HG02610 (cell line): Measurements from ENCODE around the gene PANK3.
"Not testable (repeated sequence)": the region's sequence is repeated elsewhere in the genome, so short reads cannot be mapped to it uniquely, and the experiment has no call there.

ENCODE experiments used
- ATAC-seq: cut with Tn5 transposase; IDR thresholded peaks from one replicate; pipeline ENCODE4 v1.9.1; 2021; ENCODE audit warnings: mild to moderate bottlenecking, moderate library complexity; ENCODE audit not compliant: unreplicated experiment

Gene PANK3

DNA sequence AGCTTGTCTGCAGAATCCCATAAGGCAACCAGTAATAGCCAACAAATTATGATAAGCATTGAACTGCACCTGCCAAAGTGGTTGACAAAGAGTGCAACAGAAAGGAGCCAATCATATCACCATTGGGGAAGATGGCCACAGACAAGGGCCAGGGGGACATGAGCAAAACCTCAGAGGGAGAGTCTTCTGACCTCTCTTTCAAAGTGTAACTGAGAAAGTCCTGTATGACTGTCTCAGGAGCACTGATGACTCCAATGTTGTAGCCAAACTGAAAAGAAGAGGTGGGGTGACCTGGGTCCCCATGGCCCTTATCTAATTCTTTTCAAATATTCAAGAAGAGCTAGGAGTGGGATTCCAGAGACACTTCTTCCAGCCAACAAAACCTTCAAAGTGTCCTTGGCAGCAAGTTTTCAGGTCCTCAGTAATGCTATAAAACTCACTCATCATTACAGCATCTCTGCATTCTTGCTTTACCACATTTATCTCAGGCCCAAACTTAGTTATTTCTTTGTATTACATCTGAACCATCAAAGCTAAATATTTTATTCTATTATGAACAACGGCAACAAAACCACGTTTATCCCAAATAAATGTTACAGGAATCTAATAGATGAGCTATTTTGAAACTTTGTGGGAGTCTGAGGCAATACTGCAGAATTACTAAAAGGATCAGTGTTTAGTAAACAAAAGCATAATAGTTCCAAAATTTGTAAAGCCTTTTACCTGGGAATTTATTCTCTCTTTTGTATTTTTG lies 25.6 kb downstream of the PANK3 start:
- ATAC-seq, result peak; percentile 70

DNA sequence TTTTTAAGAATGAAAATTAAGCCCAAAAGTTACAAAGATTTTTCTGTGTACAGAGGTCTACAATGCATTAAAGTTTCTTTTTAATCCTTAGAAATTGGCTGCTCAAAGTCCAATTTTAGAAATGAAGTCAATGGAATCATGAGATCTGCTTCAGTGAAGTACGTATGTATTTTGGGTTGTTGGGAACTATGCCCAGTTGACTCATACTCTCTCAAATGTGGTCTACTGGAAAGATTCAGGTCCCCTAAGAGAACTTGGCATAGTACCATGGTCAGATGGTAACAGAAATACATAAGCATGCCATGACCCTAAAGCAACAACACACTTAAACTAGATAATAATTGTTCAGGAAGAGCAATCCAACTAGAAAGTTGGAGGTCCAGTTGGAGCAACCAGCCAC lies 27.0 kb downstream of the PANK3 start:
- ATAC-seq, result no peak

DNA sequence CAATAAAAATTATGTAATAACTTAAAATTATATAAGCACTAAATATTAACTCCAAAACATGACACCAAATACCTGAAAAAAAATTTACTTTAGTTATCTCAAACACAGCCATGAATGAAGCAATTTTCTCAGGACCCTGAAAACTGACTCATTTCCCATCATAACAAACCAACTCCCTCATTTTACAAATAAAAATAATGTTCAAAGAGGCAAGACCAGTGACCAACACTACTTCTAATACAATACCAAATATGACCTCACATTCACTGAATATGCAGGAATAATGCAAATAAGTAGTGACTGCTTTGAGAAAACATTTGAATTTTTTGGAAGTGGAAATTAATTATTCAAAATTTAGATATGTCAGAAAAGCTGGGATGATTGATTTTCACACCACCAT lies 28.5 kb downstream of the PANK3 start:
- ATAC-seq, result no peak

DNA sequence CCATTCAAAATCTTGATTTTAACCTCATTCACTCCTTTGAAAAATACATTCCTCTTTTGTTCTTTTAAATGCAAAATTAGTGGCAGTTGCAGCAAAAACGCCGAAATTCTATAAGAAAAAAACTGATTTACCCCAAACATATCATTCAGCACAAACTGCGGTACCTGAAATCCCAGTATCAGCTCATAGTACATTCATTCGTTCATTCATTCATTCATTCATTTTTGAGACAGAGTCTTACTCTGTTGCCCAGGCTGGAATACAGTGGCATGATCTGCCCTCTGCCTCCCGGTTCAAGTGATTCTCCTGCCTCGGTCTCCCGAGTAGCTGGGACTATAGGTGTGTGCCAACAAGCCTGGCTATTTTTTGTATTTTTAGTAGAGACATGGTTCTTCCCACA lies 29.6 kb downstream of the PANK3 start:
- no peak for ATAC-seq

DNA sequence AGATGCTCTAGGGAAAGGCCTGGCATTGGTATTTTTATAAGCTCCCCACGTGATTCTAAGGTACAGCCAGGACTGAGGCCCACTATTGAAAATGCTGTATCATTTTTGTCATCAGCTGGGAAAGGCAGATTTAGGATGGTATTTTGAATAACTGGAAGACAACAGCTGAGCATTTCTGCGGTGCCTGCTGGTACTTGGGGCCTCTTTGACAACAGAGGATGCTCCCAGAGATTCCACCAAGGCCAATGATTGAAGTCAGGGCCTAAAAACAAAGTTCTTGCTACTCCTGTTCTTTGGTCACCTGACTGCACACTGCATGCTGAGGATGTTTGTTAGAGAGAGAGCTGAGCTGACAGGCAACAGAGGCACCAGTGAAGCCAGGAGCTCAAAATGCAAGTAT lies 42.0 kb downstream of the PANK3 start:
- ATAC-seq, result no peak

DNA sequence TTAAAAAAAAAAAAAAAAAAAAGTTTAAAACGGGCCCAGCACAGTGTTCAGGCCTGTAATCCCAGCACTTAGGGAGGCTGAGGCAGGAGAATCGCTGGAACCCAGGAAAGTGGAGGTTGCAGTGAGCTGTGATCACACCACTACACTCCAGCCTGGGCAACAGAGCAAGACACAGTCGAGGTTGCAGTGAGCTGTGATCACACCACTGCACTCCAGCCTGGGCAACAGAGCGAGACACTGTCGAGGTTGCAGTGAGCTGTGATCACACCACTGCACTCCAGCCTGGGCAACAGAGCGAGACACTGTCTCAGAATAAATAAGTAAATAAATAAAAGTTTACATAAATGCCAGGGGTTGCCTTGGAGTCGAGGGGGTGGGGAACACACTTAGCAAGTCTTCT lies 44.8 kb downstream of the PANK3 start:
- ATAC-seq, result not testable (repeated sequence)

DNA sequence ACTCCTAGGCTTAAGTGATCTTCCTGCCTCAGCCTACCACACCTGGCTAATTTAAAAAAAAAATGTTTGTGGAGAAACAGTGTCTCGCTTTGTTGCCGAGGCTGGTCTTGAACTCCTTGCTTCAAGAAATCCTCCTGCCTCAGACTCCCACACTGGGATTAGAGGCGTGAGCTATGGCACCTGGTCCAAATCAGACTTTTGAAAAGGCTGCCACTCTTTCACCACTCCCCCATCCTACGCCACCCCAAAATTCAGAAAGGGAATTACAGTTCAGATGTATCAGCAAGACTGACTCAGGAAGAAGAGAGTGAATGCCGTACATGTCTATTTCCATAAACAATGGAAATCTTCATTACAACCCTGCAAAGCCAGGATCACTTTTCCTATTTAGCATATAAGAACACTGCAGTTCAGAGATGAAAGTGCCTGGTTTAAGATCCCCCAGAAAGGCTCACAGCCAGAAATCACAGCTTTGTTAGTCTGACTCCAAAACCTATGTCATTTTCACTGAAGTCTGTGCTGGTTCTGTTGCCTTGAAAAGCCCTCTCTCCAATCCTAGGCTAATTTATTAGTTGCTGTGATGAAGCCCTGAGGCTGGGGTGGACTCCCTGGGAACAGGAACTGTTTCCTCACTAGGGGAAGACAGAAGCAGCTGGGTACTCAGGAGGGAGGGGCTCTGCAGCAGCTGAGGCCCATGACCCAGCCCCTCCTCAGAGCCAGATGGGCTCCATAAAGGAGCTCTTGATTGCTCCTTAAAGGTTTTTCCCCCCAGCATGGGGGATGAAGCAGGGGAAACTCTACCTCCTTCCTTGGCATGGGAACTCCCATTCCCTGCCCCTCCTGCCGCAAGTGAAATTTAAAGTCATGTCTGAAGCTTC lies 46.9 kb downstream of the PANK3 start:
- ATAC-seq, result no peak

DNA sequence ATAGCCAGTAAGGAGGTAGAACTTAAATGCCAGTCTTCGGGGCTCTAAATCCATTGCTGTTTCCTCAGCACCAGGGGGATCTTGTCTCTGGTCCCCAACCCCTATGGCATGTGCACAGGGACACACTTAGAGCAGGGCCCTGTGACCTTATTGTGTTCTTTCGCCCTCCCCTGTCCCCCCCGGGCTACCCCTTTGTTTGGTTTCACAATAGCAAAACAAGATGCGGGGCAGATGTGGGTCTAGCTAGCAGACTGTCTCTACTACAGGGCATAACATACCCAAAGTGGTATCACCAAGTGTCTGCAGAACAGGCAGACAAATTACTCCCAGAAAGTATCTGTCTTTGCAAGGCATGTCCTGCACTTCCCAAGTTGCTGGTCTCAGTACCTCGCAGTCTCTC lies 48.0 kb downstream of the PANK3 start:
- no peak for ATAC-seq

DNA sequence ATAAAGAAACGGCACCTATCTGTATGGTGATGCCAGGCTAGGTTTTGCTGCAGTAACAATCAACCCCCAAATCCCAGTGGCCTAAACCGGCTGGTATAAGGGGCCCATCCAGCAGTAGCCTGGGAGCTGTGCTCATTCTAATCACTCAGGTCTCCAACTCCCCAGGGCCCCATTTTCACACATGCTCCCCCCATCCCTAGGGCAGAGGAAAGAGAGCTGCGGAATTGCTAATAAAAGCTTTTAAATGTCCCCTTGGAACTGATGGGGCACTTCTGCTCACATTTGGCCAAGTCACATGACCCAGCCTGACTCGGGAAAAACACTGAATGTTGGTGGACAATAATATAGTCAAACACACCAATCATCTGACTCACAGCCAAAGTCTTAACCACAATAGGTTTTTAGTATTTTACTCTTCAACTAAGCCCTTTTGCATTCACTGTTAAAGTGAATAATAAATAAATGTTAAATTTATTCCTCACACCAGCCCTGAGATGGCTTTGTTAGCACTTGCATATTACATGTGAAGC lies 48.5 kb downstream of the PANK3 start:
- no peak for ATAC-seq

DNA sequence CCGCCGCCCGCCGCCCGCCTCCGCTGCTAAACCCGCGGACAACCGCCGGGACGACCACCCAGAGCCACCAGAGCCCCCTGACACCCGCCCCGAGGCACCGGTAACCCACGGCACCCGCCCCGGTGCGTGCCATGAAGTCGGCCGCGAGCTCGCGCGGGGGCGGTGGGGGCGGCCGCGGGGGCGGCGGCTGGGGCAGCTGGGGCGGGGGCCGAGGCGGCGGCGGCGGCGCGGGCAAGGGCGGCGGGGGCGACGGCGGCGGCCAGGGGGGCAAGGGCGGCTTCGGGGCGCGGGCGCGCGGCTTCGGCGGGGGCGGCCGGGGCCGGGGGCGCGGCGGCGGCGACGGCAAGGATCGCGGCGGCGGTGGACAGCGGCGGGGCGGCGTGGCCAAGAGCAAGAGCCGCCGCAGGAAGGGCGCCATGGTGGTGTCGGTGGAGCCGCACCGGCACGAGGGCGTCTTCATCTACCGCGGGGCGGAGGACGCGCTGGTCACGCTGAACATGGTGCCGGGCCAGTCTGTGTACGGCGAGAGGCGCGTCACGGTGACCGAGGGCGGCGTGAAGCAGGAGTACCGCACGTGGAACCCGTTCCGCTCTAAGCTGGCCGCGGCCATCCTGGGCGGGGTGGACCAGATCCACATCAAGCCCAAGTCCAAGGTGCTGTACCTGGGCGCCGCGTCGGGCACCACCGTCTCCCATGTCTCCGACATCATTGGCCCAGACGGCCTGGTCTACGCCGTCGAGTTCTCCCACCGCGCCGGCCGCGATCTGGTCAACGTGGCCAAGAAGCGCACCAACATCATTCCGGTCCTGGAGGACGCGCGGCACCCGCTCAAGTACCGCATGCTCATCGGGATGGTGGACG lies 49.6 kb downstream of the PANK3 start:
- no peak for ATAC-seq

DNA sequence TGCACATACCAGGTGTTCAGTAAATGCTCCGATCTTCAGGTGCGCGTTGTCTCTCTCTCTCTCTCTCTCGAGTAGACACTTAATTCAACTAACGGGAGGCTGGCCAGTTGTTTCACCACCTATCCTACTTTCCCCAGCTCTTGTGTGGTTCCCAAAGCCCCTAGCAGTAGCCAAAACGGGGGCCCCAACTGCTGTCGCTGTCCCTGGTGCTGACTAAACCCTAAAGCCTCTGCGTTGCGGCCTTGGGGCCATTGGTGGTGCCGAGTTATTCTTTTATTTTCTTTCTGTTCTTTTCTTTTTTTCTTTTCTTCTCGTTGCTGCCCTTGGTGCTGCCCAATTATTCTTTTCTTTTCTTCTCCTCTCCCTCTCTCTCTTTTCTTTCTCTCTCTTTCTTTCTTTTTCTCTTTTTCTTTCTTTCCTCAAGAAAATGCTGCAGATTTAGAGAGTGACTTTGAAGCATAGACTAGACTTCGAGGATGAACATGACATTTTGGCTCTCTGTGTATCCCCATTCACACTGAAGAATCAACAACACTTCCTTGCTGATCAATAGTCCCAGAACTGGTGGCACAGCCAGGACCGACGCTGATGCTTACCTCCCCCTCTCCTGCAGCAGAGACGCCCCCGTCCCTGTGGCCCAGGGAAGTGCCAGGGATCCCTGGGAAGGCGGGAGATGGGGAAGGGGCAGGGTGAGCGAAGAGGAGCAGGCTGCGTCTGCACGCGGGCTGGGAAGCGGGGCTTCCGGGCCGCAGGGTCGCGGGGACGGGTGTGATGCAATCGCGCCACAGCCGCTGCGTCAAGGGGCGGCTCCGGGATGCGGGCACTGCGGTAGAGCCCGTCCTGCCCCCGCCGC lies 50.4 kb downstream of the PANK3 start, which contains the start of gene FBLL1:
Gene FBLL1, plus strand, starts transcription at position 785 of the 853 bp plus-strand sequence. CDS start 200 bp downstream, outside the sequence.
- no peak for ATAC-seq

DNA sequence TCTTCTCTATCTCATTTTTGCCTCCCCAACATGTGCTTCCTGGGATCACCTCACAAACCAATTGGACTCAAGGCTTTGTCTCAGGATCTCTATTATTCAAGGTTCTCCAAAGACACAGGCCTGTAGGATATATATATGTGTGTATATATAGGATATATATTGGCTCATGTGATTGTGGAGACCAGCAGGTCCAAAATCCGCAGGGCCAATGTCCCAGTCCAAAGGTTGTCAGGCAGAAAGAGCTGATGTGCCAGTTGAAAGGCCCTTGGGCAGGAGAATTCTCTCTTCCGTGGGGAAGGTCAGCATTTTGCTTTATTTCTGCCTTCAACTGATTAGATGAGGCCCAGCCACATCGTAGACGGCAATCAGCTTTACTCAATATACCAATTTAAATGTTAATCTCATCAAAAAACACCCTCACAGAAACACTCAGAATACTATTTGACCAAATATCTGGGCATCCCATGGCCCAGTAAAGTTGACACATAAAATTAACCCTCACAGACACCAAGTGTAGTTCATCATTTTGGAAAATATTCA lies 51.3 kb downstream of the PANK3 start:
- no peak for ATAC-seq

DNA sequence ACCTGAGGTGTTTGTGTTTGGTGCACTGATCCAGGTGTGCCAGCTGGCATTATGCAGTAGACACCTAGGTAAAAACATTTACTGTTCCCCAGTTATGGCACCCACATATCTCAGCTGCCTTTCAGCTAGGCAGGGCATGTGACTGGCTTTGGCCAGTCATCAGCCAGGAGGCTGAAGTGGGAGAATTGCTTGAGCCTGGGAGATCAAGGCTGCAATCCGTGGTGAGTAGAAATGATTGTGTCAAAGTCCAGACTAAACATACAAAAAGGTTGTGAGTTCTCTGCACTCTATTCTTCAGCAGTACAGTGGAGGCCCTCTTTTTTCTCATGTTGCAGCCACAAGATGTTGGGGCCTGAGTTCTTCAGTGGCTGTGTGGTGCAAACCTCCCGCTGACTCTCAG lies 53.3 kb downstream of the PANK3 start:
- ATAC-seq, result no peak

DNA sequence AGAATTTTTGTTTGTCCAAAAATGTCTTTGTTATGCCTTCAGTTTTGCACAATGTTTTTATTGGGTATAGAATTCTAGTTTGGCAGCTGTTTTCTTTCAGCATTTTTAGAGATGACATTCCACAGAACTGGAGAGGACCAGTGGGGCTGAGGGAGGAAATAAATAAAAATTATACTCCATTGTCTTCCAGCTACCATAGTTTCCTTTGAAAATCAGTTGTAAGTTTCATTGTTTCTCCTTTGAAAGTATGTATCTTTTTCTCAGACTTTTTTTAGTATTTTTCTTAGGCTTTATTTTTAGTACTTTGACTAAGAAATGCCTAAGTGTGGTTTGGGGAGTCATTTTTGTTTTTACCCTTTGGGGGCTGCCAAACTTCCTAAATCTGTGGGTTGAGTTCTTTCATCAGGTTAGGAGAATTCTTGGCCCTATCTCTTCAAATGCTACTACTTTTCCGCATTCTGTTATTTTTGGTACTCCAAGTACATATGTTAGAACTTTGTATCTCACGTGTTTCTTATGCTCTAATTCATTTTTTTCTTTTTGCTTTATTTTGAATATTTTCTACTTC lies 65.2 kb downstream of the PANK3 start:
- no peak for ATAC-seq

DNA sequence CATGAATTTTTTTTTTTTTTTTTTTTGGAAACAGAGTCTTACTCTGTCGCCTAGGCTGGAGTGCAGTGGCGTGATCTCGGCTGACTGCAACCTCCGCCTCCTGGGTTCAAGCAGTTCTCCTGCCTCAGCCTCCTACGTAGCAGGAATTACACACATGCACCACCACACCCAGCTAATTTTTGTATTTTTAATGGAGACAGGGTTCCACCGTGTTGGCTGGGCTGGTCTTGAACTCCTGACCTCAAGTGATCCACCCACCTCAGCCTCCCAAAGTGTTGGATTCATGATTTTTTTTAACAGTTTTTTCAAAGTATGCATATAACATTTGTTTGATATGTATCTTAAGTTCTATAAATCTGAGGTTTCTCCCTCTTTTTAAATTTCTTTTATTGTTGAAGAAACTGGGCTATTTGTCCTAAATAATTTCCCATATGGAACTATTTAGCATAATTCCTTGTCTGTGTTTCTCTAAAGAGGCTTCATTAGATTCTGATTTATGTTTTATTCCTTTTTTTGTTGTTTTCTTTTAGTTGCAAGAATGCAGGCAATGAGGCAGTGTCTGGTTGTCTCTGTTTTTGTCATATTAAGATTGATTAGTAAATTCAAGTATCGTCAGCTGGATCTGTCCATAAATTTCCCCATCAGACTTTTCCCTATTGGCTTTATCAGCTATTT lies 76.5 kb downstream of the PANK3 start:
- ATAC-seq, result no peak
